ENCODE data around the gene MARCKS. TPM values are rescaled to one million over a fixed set of nuclear protein-coding genes. Genes with fewer than 3 reads are reported as not detected.
"Not testable (repeated sequence)": the region's sequence is repeated elsewhere in the genome, so short reads cannot be mapped to it uniquely, and the experiment has no call there.

MARCKS gene
- total RNA-seq, 1 experiment from 2014 or later = 49.6 TPM

DNA sequence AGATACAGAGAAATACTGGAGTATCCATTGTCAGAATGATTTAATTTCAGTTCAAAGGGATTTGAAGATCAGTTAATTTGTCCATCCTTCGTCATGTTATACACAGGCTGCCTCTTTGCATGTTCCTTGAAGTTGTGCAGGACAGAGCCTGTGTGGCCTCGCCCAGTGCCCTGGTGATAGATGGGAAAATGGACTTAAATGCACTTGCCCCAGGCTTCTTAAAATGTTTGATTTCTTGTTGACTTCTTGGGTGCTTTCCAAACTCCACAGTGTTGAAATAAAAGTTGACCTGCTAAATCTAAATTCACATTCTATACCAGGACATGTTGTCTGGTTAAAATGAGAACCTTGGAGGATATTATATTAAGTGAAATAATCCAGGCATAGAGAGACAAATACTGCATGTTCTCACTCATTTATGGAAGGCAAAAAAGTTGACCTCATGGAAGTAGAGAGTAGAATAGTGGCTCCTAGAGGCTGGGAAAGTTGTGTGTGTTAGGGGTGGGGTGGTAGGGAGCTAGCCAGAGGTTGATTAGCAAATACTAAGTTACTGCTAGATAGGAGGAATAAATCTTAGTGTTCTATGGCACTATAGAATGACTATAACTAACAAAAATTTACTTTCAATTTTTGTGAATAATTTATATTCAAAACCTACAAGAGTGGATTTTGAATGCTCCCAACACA is 25.3 kb downstream of the MARCKS start:
- DNase-seq (ENCODE audit: low spot score) = no peak

DNA sequence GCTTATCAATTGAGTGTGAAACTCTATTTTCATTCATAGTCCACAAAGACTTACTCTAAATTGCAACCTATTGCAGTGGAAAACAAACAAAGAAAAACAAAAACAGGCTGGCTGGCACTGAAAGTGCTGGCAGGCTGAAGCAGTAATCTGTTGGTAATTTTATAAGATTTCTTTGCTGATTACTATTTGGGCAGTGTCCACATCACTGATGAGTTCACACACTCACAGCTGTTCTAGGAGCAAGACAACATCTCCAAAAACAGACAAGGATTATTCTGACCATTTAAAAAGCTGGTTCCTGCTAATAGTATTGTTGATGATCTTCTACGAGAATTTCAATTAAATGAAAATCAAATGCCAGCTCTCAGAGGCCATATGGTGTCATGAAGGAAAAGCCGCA is 26.9 kb downstream of the MARCKS start:
- no peak for DNase-seq (ENCODE audit: low spot score)

DNA sequence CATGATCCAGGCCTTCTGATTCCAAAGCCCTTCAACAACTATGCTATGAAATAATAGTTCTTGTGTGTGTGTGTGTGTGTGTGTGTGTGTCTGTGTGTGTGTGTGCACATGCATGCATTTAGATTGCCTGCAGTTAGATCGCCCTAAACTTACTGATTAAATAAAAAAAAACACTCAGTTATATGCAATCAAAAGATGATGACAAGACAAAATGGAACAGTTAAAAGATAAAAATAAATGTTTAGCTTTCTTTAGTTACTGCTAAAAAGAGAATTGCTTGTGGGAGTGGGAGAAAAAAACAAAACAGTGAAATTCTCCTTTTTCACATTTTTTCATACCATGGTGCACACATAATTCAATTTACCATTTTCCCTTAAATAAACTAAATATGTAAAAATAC is 29.4 kb downstream of the MARCKS start:
- DNase-seq (ENCODE audit: low spot score) = no peak

- DNase-seq (ENCODE audit: low spot score) = peak; percentile 32
Measured at GRCh38 chr6:113888493-113888892, 31.3 kb downstream of the MARCKS start.

DNA sequence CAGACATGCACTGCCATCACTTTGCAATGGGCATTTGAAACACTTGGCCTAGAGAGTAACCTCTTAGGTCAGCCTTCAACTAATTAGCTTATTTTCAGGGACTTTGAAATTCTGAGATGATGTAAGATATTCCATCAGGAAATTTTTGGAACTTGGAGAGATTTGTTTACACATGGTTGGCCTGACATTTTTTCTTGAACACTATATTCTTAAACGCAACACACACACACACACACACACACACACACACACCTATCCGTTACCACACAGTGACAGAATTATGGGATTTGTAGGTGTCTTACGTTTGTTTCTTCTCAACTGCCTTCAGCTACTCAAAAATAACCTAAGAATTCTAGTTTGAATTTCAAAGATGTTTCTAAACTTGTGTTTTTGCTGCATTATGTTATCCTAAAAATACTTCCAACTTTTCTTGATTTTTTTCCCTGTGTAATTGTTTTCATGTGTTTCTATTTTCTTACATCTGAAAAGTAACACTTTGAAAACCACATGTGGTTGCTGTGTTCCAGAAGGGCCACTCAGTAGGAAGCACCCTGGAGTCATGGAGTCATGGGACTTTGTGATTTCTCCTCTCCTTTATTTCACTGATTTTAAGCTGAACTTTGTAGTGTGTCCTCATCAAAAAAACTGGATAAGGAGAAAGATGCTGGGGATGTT is 31.9 kb downstream of the MARCKS start:
- no peak for DNase-seq (ENCODE audit: low spot score)

GRCh38 chr6:113893451-113893850 is 36.3 kb downstream of the MARCKS start:
- DNase-seq (ENCODE audit: low spot score) = no peak

DNA sequence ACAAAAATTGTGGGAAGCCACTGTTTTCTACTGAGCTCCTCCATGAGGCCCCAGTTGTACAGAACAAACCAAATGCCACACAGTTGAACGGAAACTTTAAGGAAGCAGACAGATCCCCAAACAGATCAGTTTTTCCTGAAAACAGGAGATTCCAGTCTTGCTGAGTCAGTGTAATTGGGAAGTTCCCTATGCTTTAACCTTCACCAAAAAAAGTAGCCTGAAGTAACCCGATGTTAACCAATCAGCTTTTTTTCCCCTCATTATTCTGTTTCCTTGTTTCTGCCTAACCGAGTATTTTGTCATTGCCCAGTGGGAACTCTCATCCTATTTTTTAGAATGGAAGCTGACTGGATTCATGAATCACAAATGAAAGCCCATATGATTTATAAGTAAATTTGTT is 36.7 kb downstream of the MARCKS start:
- DNase-seq (ENCODE audit: low spot score) = no peak

DNA sequence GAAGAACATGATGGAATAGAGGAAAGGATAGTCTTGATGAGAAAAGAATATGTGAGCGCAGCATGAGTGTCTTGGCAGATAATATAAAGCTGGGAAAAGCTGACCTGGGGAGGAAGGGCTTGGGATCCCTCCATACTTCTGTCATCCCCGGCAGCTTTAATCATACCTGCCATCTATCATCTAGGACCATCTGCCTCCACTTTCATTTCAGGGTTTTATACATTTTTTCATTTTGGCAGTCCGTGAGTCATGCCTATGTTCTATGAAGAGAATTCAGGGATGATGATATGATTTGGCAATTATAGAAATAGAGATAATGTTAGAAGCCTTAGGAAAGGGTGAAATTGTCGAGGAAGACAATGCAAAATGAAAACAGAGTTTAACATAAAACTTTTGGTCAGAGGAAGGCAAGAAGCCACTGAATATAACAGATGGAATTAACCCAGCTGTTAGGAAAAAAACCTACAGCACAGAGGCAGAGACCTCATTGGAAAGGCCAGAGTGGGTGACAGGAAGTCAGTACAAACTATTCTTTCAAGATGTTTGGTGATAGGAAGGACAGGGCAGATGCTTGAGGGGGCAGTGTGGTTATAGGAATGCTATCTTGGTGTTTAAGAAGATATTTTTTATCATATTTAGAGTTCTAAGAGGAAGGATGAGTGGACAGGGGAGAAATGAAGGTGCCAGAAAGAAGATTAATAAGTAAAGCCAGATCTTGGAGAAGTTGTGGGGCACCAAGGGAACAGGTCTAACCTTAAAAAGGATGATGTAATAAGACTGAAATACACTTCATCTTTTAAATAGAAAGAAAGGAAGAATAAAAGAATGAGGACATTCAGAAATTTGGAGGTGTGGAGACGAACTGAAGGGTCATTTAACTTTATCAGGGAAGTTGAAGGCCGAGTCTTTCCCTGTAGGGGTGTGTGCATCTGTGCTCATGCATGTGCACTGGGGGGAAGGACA is 37.8 kb downstream of the MARCKS start:
- DNase-seq (ENCODE audit: low spot score) = no peak

GRCh38 chr6:113901482-113901881 is 44.3 kb downstream of the MARCKS start:
- no peak for DNase-seq (ENCODE audit: low spot score)

GRCh38 chr6:113903666-113904330 is 46.7 kb downstream of the MARCKS start:
- no peak for DNase-seq (ENCODE audit: low spot score)

DNA sequence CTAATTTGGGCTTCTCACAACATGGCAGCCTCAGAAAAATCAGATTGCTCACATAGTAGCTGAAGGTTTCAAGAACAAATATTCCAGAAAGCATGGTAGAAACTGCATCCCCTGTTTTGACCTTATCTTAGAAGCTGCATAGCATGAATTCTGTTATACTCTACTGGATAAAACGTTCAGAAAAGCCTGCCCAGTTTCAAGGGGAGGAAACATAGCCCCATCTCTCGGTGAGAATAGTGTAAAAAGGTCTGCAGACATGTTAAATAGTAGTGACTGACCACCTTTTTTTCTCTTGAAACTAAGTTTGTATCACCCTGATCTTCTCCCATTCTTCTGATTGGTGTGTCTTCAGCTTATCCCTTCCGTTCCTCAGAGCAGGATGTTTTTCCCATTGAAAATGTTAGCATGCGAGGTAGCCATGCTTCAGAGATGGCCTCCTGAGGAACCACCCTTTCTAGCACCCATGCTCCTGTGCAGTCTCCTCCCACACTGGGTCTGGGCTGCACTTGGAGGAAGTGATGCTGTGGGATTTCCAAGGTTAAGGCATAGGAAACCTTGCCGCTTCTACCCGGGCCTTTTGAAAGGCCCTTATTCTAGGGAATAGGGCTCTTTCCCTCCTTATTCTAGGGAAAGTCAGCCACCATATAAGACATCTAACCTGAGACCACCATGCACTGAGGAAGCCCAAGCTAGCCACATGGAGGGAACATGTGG is 50.1 kb downstream of the MARCKS start:
- no peak for DNase-seq (ENCODE audit: low spot score)

DNA sequence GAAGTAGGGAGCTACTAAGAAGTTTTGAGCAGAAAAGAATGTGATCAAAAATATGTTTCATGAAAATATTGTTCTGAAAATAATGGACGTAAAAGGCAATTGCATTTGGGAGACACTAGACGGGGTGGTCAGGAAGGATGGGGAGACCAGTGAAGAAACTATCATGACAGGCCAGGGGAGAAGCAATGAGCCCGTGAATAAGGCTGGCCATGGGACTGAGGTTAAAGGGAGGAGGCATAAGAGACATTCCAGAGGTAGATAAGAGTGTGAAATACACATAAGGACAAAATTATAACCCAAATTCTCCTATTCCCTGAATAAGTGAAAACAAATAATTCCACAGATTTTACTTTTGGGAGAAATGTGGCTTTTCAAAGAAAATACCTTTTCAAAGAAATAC is 51.7 kb downstream of the MARCKS start:
- no peak for DNase-seq (ENCODE audit: low spot score)

- peak; percentile 85 for DNase-seq (ENCODE audit: low spot score)
Measured at GRCh38 chr6:113909224-113909856, 52.2 kb downstream of the MARCKS start.

DNA sequence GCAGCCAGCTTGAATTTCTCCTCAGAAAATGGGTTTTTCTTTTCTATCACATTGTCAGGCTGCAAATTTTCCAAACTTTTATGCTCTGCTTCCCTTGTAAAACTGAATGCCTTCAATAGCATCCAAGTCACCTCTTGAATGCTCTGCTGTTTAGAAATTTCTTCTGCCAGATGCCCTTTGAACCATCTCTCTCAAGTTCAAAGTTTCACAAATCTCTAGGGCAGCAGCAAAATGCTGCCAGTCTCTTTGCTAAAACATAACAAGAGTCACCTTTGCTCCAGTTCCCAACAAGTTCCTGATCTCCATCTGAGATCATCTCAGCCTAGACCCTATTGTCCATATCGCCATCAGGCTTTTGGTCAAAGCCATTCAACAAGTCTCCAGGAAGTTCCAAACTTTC is 53.1 kb downstream of the MARCKS start:
- DNase-seq (ENCODE audit: low spot score) = not testable (repeated sequence)

Other genes with a start within 250 kb of the MARCKS start
- gene HDAC2, start 113.8 kb downstream of the MARCKS start, total RNA-seq (2014; rRNA removed; shearing (Covaris generic)) = 45.5 and 57.7 TPM in 2 replicates

All from HT-29 (cell line).